GM13976 (cell line): ENCODE data around the gene SLC17A9.

ENCODE experiments used
- DNase-seq: peaks from one replicate; pipeline ENCODE4 v3.0.0; 2012; ENCODE audit warnings: low spot score
- in situ Hi-C: fragments of 300-500 bp; cut with MboI; formaldehyde crosslinking; loops from one replicate; pipeline ENCODE4 v1.12.0; 2022; ENCODE audit warnings: low sequenced_read_pairs, mixed read lengths, inconsistent platforms; ENCODE audit not compliant: unreplicated experiment
- TF ChIP-seq, protein P1 (sequence below): IDR thresholded peaks from 2 replicates; pipeline ENCODE4 v1.5.1; 2012; ENCODE audit warnings: borderline replicate concordance, mild to moderate bottlenecking; ENCODE audit not compliant: insufficient read depth; ENCODE audit errors: extremely low read depth, missing control alignments, control extremely low read depth

Gene SLC17A9

DNA sequence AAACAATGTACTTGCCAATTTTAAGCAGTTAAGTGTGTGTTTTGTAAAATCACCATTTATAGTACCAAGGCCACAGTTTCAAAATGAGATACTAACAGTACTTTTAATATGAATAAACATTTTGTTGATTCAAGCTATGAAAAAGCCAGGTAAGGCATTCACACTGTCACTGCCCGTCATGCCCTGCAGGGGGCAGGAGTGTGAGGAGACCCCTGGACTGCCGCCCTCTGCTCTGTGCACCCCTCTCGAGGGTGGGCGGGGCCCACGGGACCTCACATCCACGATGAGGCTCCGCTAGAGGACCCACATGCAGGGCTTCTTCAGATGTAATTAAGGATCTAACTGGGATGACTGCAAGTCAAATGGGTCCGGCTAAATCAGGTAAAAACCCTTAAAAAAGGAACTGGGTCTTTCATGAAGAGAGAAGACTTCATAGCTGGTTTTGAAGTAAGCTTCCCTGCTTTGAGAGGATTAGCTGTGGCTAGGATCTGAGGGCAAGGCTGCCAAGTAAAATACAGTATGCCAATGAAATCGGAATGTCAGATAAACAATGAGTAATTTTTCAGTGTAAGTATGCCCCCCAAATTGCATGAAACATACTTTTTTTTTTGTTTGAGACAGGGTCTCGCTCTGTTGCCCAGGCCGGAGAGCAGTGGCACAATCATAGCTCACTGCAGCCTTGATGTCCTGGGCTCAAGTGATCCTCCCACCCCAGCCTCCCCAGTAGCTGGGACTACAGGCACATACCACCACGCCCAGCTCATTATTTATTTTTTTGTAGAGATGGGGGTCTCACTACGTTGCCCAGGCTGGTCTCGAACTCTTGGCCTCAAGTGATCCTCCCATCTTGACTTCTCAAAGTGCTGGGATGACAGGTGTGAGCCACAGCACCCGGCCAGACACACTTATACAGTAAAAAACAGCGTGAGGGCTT is 44.9 kb upstream of the SLC17A9 start:
- in situ Hi-C loops, result no loop called here
- TF ChIP-seq, protein P1, sequence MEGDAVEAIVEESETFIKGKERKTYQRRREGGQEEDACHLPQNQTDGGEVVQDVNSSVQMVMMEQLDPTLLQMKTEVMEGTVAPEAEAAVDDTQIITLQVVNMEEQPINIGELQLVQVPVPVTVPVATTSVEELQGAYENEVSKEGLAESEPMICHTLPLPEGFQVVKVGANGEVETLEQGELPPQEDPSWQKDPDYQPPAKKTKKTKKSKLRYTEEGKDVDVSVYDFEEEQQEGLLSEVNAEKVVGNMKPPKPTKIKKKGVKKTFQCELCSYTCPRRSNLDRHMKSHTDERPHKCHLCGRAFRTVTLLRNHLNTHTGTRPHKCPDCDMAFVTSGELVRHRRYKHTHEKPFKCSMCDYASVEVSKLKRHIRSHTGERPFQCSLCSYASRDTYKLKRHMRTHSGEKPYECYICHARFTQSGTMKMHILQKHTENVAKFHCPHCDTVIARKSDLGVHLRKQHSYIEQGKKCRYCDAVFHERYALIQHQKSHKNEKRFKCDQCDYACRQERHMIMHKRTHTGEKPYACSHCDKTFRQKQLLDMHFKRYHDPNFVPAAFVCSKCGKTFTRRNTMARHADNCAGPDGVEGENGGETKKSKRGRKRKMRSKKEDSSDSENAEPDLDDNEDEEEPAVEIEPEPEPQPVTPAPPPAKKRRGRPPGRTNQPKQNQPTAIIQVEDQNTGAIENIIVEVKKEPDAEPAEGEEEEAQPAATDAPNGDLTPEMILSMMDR, result peak; percentile 45
- DNase-seq, result no peak

GRCh38 chr20:62908971-62909791 is 43.3 kb upstream of the SLC17A9 start:
- TF ChIP-seq, protein P1, result no peak
- DNase-seq, result no peak
- in situ Hi-C loops, result no loop called here

GRCh38 chr20:62910217-62910766 is 42.2 kb upstream of the SLC17A9 start:
- DNase-seq, result no peak
- TF ChIP-seq, protein P1, result no peak
- in situ Hi-C loops, result no loop called here

GRCh38 chr20:62910777-62911497 is 41.6 kb upstream of the SLC17A9 start:
- DNase-seq, result no peak
- TF ChIP-seq, protein P1, result no peak
- in situ Hi-C loops, result no loop called here

- DNase-seq, result no peak
- in situ Hi-C loops, result no loop called here
- TF ChIP-seq, protein P1, result no peak
Measured at GRCh38 chr20:62911701-62912280, 40.7 kb upstream of the SLC17A9 start.
